ENCODE measurements around the gene AXDND1.

DNA sequence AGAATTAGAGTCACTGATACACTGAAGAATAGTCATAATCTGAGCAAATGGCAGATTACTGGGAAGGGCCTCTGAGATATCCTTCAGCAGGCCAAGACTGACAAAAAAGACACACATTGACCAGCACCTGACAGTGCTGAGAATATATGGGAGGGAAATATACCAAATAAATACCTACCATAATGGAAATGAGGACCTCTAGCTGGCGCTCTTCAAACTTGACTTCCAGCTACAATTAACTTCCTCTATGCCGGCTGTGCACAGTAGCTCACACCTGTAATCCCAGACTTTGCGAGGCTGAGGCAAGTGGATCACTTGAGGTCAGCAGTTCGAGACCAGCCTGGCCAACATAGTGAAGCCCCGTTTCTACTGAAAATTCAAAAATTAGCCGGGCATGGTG lies 140.4 kb downstream of the AXDND1 start:
- TF ChIP-seq CTCF (conservative IDR thresholded peaks at IDR 0.05 in 1 of 2, IDR thresholded peaks at IDR 0.05 in 1 of 2; ENCODE audit: low read depth in 1 of 2, low read length in 2 of 2): no peak
- TF ChIP-seq EZH2 (IDR thresholded peaks at IDR 0.05; ENCODE audit: low read length, missing control alignments): no peak

All from fibroblast of lung (primary cell).